HG02678 (cell line): ENCODE data around the gene CYP4X1.
"Not testable (repeated sequence)": the region's sequence is repeated elsewhere in the genome, so short reads cannot be mapped to it uniquely, and the experiment has no call there.

Source experiments
- ATAC-seq: cut with Tn5 transposase; IDR thresholded peaks from one replicate; pipeline ENCODE4 v1.9.1; 2021; ENCODE audit warnings: mild to moderate bottlenecking, moderate library complexity; ENCODE audit not compliant: unreplicated experiment

Gene CYP4X1

DNA sequence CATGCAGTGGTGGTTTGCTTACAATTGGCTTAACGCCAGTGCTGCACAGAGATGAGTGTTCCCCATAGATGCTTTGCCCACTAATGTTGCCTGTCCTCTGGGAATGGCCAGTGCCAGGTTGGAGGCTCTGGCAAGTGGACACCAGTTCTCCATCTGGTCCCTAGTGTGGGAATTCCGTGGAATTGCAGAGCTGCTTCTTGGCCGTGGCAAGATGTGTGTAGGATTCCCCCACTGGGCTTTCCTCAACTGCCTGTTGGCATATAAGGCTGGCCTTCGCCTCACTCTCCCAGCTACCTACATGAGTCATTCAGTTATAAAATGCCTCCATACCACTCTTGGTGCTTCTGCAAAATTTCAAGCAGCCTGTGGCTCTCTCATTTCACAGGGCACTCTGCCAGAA, 45.6 kb downstream of the CYP4X1 start:
- not testable (repeated sequence) for ATAC-seq

DNA sequence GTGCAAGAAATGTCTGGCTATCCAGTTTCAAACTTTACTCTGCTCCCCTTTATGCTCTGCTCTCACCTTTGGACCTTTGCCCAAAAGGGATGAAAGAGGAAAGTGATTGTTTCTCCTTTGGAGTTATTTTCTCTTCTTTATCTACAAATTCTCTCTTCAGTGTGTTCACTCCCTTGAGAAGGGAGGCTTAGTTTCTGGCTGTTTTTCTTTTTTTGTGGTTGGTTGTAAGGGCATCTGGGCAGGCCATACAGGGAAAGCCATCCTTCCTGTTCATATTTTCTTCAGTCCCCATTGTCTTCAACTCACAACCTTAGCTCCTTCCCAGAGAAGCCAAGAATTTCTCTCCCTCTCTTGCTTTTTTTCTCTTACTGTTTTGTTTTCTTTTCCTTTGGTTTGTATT, 46.0 kb downstream of the CYP4X1 start:
- ATAC-seq, result not testable (repeated sequence)

DNA sequence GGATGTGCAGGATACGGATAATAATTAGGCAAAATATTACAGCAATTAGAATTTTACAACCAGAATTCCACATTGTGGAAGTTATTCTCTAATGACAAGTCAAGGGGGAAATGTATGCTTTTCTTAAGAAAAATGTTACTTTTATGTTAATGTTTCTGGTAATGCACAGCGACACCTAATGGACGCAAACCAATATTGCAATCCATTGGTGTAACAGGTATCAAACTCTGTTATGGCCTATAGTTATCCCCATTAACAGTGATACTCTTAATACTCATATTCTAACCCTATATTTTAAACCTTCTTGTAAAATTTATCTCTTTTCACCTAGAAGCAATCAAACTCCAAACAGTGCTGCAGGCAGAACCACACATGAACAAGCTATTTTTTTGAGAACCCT, 65.9 kb downstream of the CYP4X1 start:
- ATAC-seq, result not testable (repeated sequence)

DNA sequence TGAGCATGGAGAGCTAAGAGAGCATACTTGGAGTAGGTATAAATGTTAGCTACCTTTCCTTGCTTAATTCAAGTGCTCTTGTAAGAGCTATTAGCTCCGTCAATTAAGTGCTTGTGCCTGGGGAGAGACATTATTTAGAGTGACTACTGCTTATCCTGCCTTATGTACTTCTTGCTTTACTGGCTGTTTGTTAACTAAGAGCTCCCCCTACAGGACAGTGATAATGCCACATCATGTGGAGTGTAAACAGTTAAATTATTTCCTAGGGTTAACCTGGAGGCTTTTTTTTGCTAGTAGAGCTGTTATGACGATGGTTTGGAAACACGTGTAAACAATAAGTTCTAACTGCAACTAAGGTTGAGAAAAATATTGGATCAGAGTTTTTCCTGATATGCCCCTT, 68.0 kb downstream of the CYP4X1 start:
- not testable (repeated sequence) for ATAC-seq
